ENCODE data around the gene RPF1. TPM values are rescaled to one million over a fixed set of nuclear protein-coding genes. Genes with fewer than 3 reads are reported as not detected.

Gene RPF1
- total and polyA plus RNA-seq, 12 donors = 12.4 to 66.9 (median 26.8) TPM

- Histone ChIP-seq H3K27ac (no peak overlapping the region), H3K4me3 (no peak overlapping the region), H3K9me3 (replicated peaks in 1 of 3) (no peaks in the 10 kb centered on the region), H3K36me3 (replicated peaks in 1 of 2) (no peaks in the 10 kb centered on the region), H3K4me1 (replicated peaks in 1 of 2) (no peaks in the 10 kb centered on the region), H3K27me3 (no peaks in the 10 kb centered on the region)
- 91 to 100% (median 96%) methylated on average over 1 of the region's 1 CpG for WGBS, 4 donors
- no peak for DNase-seq
- no peak for TF ChIP-seq CTCF (IDR thresholded peaks at IDR 0.05)
- intact Hi-C loops (cut with DNase I) = no loop called here
Measured at GRCh38 chr1:84525779-84526178, 46.7 kb downstream of the RPF1 start.

GRCh38 chr1:84538599-84538998 lies 59.5 kb downstream of the RPF1 start:
- H3K36me3 ChIP-seq (replicated peaks in 1 of 2) = no peaks in the 10 kb centered on the region
- peaks cover 0 to 7% (median 0%) of the 10 kb centered on the region in 3 donors for H3K9me3 ChIP-seq (replicated peaks in 1 of 3)
- intact Hi-C loops (cut with DNase I) = no loop called here
- no peak overlapping the region for H3K27ac ChIP-seq
- H3K4me3 ChIP-seq = no peak overlapping the region
- no peak for TF ChIP-seq CTCF (IDR thresholded peaks at IDR 0.05)
- H3K4me1 ChIP-seq (replicated peaks in 1 of 2) = no peaks in the 10 kb centered on the region
- no peaks in the 10 kb centered on the region for H3K27me3 ChIP-seq
- DNase-seq = no peak

- 85 to 94% (median 90%) methylated on average over 3 of the region's 3 CpGs for WGBS, 4 donors
- Histone ChIP-seq H3K36me3 (replicated peaks in 1 of 2) (no peaks in the 10 kb centered on the region), H3K9me3 (replicated peaks in 1 of 3) (peaks cover 0 to 7% (median 0%) of the 10 kb centered on the region in 3 donors), H3K27me3 (no peaks in the 10 kb centered on the region), H3K27ac (no peak overlapping the region), H3K4me3 (no peak overlapping the region), H3K4me1 (replicated peaks in 1 of 2) (no peaks in the 10 kb centered on the region)
- intact Hi-C loops (cut with DNase I) = no loop called here
- no peak for DNase-seq
- TF ChIP-seq POLR2A (IDR thresholded peaks at IDR 0.05) (no peak), CTCF (IDR thresholded peaks at IDR 0.05) (no peak)
Measured at GRCh38 chr1:84539972-84540371, 60.9 kb downstream of the RPF1 start.

GRCh38 chr1:84540759-84541158 lies 61.7 kb downstream of the RPF1 start:
- intact Hi-C loops (cut with DNase I) = no loop called here
- Histone ChIP-seq H3K4me1 (replicated peaks in 1 of 2) (no peaks in the 10 kb centered on the region), H3K9me3 (replicated peaks in 1 of 3) (peaks cover 0 to 7% (median 0%) of the 10 kb centered on the region in 3 donors), H3K27ac (no peak overlapping the region), H3K27me3 (no peaks in the 10 kb centered on the region), H3K36me3 (replicated peaks in 1 of 2) (no peaks in the 10 kb centered on the region), H3K4me3 (no peak overlapping the region)
- no peak for DNase-seq
- no peak for TF ChIP-seq CTCF (IDR thresholded peaks at IDR 0.05)
- TF ChIP-seq POLR2A (IDR thresholded peaks at IDR 0.05) = no peak
- WGBS, 4 donors = 35 to 62% (median 46%) methylated on average over 1 of the region's 1 CpG

Measured in adrenal gland (tissue), 12 donors.